22Rv1 (cell line): ENCODE data around the gene MYBPC3.

Experiments
- H3K27ac ChIP-seq: fragments of 450-650 bp; 2 replicates; pipeline ENCODE4 v1.5.1; 2017
- ZFX ChIP-seq: fragments of 450-650 bp; IDR thresholded peaks from 2 replicates; pipeline ENCODE4 v1.6.1; 2017; ENCODE audit warnings: antibody characterized with exemption, borderline replicate concordance
- TF ChIP-seq, protein P1 (sequence below): fragments of 450-650 bp; IDR thresholded peaks from 2 replicates; pipeline ENCODE4 v1.5.1; 2017; ENCODE audit warnings: mild to moderate bottlenecking

Gene MYBPC3

DNA sequence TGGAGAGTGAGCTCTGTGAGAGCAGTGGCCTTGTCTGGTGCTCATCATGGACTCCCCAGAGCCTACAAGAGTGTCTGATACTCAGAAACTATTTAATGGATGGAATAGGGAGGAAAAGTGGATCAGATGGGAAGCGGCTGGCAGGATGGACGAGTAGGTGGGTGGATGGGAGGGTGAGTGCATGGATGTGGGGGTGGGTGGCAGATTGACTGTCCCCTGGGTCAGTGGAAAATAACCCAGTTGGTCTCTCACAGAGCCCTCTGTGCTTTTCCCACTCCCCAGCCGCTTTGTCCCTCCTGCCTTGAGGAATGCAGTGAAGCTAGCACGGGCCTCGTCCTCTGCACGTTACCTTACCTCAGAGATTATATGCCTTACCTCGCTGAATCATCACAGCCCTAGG lies 19.9 kb upstream of the MYBPC3 start:
- H3K27ac ChIP-seq: no peak overlapping the region
- TF ChIP-seq, protein P1, sequence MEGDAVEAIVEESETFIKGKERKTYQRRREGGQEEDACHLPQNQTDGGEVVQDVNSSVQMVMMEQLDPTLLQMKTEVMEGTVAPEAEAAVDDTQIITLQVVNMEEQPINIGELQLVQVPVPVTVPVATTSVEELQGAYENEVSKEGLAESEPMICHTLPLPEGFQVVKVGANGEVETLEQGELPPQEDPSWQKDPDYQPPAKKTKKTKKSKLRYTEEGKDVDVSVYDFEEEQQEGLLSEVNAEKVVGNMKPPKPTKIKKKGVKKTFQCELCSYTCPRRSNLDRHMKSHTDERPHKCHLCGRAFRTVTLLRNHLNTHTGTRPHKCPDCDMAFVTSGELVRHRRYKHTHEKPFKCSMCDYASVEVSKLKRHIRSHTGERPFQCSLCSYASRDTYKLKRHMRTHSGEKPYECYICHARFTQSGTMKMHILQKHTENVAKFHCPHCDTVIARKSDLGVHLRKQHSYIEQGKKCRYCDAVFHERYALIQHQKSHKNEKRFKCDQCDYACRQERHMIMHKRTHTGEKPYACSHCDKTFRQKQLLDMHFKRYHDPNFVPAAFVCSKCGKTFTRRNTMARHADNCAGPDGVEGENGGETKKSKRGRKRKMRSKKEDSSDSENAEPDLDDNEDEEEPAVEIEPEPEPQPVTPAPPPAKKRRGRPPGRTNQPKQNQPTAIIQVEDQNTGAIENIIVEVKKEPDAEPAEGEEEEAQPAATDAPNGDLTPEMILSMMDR: no peak
- TF ChIP-seq ZFX: no peak

DNA sequence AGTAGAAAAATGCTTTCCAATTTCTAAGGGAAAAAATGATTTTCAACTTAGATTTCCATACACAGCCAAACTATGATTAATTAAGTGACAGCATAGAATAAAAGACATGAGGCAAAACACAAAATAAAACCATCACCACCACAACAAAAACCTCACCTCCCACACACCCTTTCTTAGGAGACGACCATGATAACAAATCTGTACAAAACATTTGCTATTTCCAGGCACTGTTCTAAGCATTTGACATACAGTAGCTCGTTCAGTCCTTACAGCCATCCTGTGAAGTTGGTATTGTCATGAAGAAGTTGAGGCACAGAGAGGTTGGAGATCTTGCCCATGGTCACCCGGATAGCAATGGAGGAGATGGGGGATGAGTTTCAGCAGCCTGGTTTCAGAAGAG lies 17.2 kb upstream of the MYBPC3 start:
- TF ChIP-seq, protein P1: no peak
- no peak for TF ChIP-seq ZFX
- no peak overlapping the region for H3K27ac ChIP-seq

DNA sequence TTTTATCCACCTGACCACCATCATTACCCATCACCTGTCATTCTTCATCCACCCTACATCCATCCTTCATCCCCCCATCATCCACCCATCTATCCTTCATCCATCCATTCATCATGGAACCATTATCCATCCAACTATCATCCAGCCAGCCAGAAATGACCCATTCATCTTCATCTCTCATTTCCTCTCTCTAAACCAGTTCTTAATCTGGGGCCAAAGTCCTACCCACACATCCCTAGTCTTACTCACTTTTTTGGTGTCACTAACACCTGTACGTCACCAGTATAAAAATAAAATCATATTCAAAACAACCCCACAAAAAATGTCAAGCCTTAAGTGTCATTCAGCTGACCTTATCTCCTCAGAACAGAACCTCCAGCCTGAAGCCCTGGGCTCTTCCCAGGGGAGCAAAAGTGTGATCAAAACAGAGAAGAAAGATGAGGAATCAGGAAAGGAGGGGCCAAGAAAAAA lies 13.6 kb upstream of the MYBPC3 start:
- H3K27ac ChIP-seq: no peak overlapping the region

DNA sequence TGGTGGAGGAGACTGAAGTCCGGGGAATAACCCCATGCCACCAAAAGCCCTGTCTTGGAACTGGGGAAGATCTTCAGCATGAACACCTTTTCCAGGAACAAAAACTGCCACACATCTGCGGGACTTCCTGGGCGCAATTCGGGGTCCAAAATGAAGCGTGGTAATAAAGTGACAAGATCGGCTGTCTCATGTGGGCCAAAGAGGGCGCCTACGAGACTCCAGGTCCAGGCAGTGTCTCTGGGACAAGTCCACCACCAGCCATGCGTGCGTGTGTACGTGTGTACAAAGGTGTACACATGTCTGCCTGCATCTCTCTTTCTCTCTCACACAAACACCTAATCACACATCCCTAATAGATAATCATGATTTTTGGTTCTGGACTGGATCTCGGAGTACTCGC lies 8.9 kb upstream of the MYBPC3 start:
- TF ChIP-seq, protein P1: no peak
- TF ChIP-seq ZFX: no peak
- H3K27ac ChIP-seq: no peak overlapping the region

More for the DNA sequence above, 13.6 kb upstream of the MYBPC3 start:
- TF ChIP-seq, protein P1: no peak
- TF ChIP-seq ZFX: no peak

DNA sequence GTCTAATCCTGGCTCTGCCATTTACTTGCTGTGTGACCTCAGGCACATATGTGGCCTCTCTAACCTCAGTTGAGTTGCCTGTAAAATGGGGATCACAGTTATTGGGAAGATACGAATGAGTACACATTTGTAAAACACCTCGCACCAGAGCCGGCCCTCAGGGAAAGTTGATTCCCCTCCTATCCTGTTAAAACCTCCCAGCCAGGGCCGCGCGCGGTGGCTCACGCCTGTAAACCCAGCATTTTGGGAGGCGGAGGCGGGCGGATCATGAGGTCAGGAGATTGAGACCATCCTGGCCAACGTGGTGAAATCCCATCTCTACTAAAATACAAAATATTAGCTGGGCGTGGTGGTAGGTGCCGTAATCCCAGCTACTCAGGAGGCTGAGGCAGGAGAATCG lies 7.8 kb upstream of the MYBPC3 start:
- TF ChIP-seq, protein P1: no peak
- no peak for TF ChIP-seq ZFX
- no peak overlapping the region for H3K27ac ChIP-seq

DNA sequence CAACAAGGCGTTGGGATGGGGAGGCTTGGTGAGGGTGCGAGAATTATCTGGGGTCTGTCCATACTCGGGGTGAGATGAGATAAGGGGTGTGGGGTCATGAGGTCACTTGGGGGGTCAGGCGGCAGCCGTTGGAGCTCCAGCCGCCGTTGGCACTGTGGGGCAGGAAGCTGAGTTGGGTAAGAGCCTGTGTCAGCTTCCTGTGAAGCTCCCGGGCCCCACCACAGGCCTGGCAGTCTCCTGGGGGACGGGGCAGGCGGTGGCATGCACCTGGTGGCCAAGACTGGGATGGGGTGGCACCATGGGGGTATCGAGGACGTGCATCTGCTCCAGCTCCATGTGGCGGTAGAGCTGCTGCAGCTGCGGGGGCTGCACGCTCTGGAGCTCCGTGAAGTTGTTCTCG lies 7.1 kb upstream of the MYBPC3 start:
- H3K27ac ChIP-seq: no peak overlapping the region
- TF ChIP-seq, protein P1: no peak
- TF ChIP-seq ZFX: no peak

DNA sequence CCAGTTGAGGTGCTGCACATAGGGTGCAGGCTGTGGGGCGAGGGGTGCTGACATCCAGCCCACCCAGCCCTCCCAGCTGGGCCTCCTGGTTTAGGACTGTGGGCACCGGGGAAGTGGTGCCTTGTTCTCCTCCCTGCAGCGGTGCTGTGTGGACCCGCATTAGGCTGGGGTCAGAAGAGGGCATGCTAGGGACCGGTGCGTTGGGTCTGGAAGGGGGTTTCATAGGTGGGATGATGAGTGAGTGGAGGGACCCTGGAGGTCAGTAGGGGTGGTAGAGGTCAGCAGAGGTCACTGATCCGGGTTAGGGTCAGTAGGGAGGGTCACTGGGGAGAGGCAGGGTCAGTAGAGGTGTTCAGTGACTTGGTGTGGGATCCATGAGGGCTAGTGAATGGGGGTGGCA lies 6.7 kb upstream of the MYBPC3 start:
- H3K27ac ChIP-seq: no peak overlapping the region
- TF ChIP-seq, protein P1: no peak
- no peak for TF ChIP-seq ZFX
